Parathyroid adenoma (tissue), 2 donors: ENCODE data around the gene MACROH2A2.

Experiments
- H2AFZ ChIP-seq: fragments of 300-600 bp; sonication (generic); one replicate; pipeline ENCODE4 v1.7.0; 2017; ENCODE audit warnings: antibody characterized with exemption, mild to moderate bottlenecking
- H3K27ac ChIP-seq: fragments of 300-600 bp; sonication (generic); one replicate; pipeline ENCODE4 v1.7.0; 2017
- H3K27me3 ChIP-seq: fragments of 300-600 bp; sonication (generic); one replicate; pipeline ENCODE4 v1.7.0; 2017; ENCODE audit warnings: low read length; ENCODE audit not compliant: control insufficient read depth, insufficient read depth
- H3K36me3 ChIP-seq: fragments of 300-600 bp; sonication (generic); one replicate; pipeline ENCODE4 v1.7.0; 2017; ENCODE audit warnings: low read length; ENCODE audit not compliant: control insufficient read depth, insufficient read depth
- H3K4me1 ChIP-seq: fragments of 300-600 bp; sonication (generic); one replicate; pipeline ENCODE4 v1.7.0; 2017; ENCODE audit warnings: control low read depth
- H3K4me2 ChIP-seq: fragments of 300-600 bp; sonication (generic); one replicate; pipeline ENCODE4 v1.7.0; 2017; ENCODE audit warnings: low read length
- H3K4me3 ChIP-seq: fragments of 300-600 bp; sonication (generic); one replicate; pipeline ENCODE4 v1.7.0; 2017; ENCODE audit warnings: low read depth, low read length
- H3K79me2 ChIP-seq: fragments of 300-600 bp; sonication (generic); one replicate; pipeline ENCODE4 v1.7.0; 2017; ENCODE audit warnings: control low read depth
- H3K9ac ChIP-seq: fragments of 300-600 bp; sonication (generic); one replicate; pipeline ENCODE4 v1.7.0; 2017; ENCODE audit warnings: mild to moderate bottlenecking
- H3K9me3 ChIP-seq: fragments of 300-600 bp; sonication (generic); one replicate; pipeline ENCODE4 v1.7.0; 2017; ENCODE audit warnings: low read length; ENCODE audit not compliant: control insufficient read depth
- TF ChIP-seq, protein P1 (sequence below): fragments of 300-600 bp; sonication (generic); IDR thresholded peaks from one replicate; pipeline ENCODE4 v1.7.0; 2017; ENCODE audit warnings: antibody characterized with exemption, mild to moderate bottlenecking
- donor health status: primary hyperparathyroidism.

Gene MACROH2A2

GRCh38 chr10:70084189-70084588 is 31.5 kb downstream of the MACROH2A2 start:
- H3K9me3 ChIP-seq, result no peaks in the 10 kb centered on the region
- H3K36me3 ChIP-seq, result no peaks in the 10 kb centered on the region
- no peak overlapping the region for H3K4me3 ChIP-seq
- TF ChIP-seq, protein P1, sequence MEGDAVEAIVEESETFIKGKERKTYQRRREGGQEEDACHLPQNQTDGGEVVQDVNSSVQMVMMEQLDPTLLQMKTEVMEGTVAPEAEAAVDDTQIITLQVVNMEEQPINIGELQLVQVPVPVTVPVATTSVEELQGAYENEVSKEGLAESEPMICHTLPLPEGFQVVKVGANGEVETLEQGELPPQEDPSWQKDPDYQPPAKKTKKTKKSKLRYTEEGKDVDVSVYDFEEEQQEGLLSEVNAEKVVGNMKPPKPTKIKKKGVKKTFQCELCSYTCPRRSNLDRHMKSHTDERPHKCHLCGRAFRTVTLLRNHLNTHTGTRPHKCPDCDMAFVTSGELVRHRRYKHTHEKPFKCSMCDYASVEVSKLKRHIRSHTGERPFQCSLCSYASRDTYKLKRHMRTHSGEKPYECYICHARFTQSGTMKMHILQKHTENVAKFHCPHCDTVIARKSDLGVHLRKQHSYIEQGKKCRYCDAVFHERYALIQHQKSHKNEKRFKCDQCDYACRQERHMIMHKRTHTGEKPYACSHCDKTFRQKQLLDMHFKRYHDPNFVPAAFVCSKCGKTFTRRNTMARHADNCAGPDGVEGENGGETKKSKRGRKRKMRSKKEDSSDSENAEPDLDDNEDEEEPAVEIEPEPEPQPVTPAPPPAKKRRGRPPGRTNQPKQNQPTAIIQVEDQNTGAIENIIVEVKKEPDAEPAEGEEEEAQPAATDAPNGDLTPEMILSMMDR, result no peak
- no peak overlapping the region for H3K4me2 ChIP-seq
- no peak overlapping the region for H3K9ac ChIP-seq
- no peaks in the 10 kb centered on the region for H3K79me2 ChIP-seq
- no peak overlapping the region for H3K27ac ChIP-seq
- H3K4me1 ChIP-seq, result no peaks in the 10 kb centered on the region
- H2AFZ ChIP-seq, result no peak overlapping the region
- H3K27me3 ChIP-seq, result no peaks in the 10 kb centered on the region

DNA sequence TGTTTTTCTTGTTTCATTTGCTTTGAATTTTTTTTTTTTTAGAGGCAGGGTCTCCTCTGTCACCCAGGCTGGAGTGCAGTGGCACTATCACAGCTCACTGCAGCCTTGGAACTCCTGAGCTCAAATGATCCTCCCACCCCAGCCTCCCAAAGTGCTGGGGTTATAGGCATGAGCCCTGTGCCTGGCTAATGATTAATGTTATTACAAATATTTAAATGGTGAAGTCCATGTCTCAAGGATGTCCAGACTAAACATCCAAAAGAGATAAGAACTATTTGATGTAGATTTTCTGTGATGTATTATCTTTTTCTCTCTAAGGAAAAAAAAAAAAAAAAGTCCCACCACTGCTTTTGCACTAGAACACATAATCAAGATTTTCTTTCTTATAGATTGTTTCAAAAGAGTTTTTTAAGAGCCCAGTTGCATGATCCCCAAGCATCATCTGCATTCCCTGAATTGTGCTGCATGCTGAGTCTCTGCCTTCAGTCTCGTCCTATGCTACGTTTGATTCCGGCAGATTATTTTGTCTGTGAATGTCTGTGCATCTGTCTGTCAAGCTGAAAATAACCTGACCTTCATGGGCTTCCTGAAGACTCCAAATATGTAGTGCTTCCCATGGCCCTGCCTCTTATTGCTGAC is 33.4 kb downstream of the MACROH2A2 start:
- Histone ChIP-seq H2AFZ (no peak overlapping the region), H3K4me3 (no peak overlapping the region), H3K36me3 (no peaks in the 10 kb centered on the region), H3K79me2 (no peaks in the 10 kb centered on the region), H3K4me2 (no peak overlapping the region), H3K9ac (no peak overlapping the region), H3K27ac (no peak overlapping the region), H3K4me1 (no peaks in the 10 kb centered on the region), H3K27me3 (no peaks in the 10 kb centered on the region), H3K9me3 (no peaks in the 10 kb centered on the region)
- TF ChIP-seq, protein P1, result no peak

DNA sequence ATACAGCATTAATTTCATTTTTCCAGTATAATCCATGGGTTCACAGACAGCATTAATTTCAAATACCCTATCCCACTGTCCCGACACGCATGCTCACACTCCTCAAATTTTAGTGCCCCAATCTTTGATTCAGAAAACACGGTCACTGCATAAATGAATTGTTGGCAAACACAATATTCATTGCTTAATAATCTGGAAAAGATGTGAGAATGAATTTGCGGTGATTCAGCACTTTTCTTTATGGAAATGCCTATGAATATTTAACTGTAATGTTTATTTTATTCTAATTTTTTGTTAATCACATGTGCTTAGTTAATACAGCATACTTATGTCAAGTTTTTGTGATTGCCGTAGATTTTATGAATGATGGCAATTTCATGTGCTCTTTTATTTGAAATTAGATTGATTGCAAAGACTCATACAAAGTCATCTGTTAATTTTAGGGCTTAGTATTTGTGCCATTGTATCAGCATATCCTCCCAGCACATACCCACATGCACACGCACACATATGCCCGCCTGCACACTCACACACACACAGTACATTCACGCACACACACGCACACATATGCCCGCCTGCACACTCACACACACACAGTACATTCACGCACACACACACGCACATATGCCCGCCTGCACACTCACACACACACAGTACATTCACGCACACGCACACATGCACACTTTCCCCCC is 35.1 kb downstream of the MACROH2A2 start:
- Histone ChIP-seq H3K27me3 (no peaks in the 10 kb centered on the region), H3K9me3 (no peaks in the 10 kb centered on the region), H3K9ac (no peak overlapping the region), H2AFZ (no peak overlapping the region), H3K4me3 (no peak overlapping the region), H3K27ac (no peak overlapping the region), H3K36me3 (no peaks in the 10 kb centered on the region), H3K4me2 (no peak overlapping the region), H3K4me1 (no peaks in the 10 kb centered on the region), H3K79me2 (no peaks in the 10 kb centered on the region)
- TF ChIP-seq, protein P1, result no peak

GRCh38 chr10:70088308-70088698 is 35.7 kb downstream of the MACROH2A2 start:
- no peak overlapping the region for H3K4me3 ChIP-seq
- H3K79me2 ChIP-seq, result no peaks in the 10 kb centered on the region
- no peak overlapping the region for H2AFZ ChIP-seq
- no peaks in the 10 kb centered on the region for H3K9me3 ChIP-seq
- no peak overlapping the region for H3K9ac ChIP-seq
- H3K36me3 ChIP-seq, result no peaks in the 10 kb centered on the region
- TF ChIP-seq, protein P1, result no peak
- no peaks in the 10 kb centered on the region for H3K27me3 ChIP-seq
- H3K27ac ChIP-seq, result no peak overlapping the region
- no peaks in the 10 kb centered on the region for H3K4me1 ChIP-seq
- no peak overlapping the region for H3K4me2 ChIP-seq

DNA sequence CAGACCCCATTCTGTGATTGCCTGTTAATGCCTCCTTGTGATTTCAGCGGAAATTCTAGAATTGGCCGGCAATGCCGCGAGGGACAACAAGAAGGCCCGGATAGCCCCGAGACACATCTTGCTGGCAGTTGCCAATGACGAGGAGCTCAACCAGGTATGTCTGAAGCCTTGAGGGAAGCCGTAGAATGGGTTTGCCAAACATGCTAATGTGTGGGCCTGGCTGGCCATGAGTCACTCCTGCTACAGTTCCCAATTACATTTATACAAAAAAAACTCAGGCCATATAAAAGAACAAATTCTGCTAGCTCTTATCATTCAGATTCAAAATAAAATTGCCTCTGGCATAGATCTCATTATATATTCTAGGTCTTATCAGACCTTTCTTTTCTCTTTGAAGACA is 37.4 kb downstream of the MACROH2A2 start:
- H3K4me2 ChIP-seq, result no peak overlapping the region
- H3K4me3 ChIP-seq, result no peak overlapping the region
- no peak overlapping the region for H2AFZ ChIP-seq
- no peaks in the 10 kb centered on the region for H3K36me3 ChIP-seq
- no peaks in the 10 kb centered on the region for H3K4me1 ChIP-seq
- no peaks in the 10 kb centered on the region for H3K79me2 ChIP-seq
- TF ChIP-seq, protein P1, result no peak
- no peaks in the 10 kb centered on the region for H3K27me3 ChIP-seq
- no peaks in the 10 kb centered on the region for H3K9me3 ChIP-seq
- H3K9ac ChIP-seq, result no peak overlapping the region
- no peak overlapping the region for H3K27ac ChIP-seq
